GM12874 (cell line): Measurements from ENCODE around the gene ARHGAP15.

Source experiments
- CTCF ChIP-seq: IDR thresholded peaks from 2 replicates; pipeline ENCODE4 v1.5.1; 2011; ENCODE audit warnings: low read depth, mild to moderate bottlenecking, control low read depth, low read length, moderate library complexity; ENCODE audit not compliant: insufficient read depth

ARHGAP15 gene

GRCh38 chr2:143689541-143689940, 560.3 kb downstream of the ARHGAP15 start:
- no peak for TF ChIP-seq CTCF

- TF ChIP-seq CTCF = no peak
Observed at GRCh38 chr2:143690235-143690634, 561.0 kb downstream of the ARHGAP15 start.

GRCh38 chr2:143691121-143691520, 561.9 kb downstream of the ARHGAP15 start:
- TF ChIP-seq CTCF = no peak

GRCh38 chr2:143692162-143692561, 562.9 kb downstream of the ARHGAP15 start:
- TF ChIP-seq CTCF = no peak

- no peak for TF ChIP-seq CTCF
Observed at GRCh38 chr2:143692967-143693366, 563.7 kb downstream of the ARHGAP15 start.

GRCh38 chr2:143694335-143694734, 565.1 kb downstream of the ARHGAP15 start:
- TF ChIP-seq CTCF = no peak

GRCh38 chr2:143696651-143697050, 567.4 kb downstream of the ARHGAP15 start:
- no peak for TF ChIP-seq CTCF

GRCh38 chr2:143697744-143698143, 568.5 kb downstream of the ARHGAP15 start:
- TF ChIP-seq CTCF = no peak
